OCI-LY3 (cell line): Measurements from ENCODE around the gene SOCS1.

Experiments used
- CTCF ChIP-seq: fragments of 200-600, 300-600 bp; sonication (generic); IDR thresholded peaks from 2 replicates; pipeline ENCODE4 v1.5.1; 2014; ENCODE audit warnings: antibody characterized with exemption, low read length, low read depth
- EZH2phosphoT487 ChIP-seq: fragments of 200-600 bp; shearing (Covaris generic); IDR thresholded peaks from 2 replicates; pipeline ENCODE4 v1.6.1; 2018; ENCODE audit warnings: antibody characterized with exemption, mixed run types, low read depth

- TF ChIP-seq CTCF (no peak), EZH2phosphoT487 (no peak)
Observed at GRCh38 chr16:11240636-11241473, 15.1 kb downstream of the SOCS1 start.
